Smooth muscle cell (in vitro differentiated cells): Measurements from ENCODE around the gene USO1. TPM values are rescaled to one million over a fixed set of nuclear protein-coding genes. Genes with fewer than 3 reads are reported as not detected.

Source experiments
- DNase-seq: peaks from one replicate; lab custom pipeline; 2025; ENCODE audit not compliant: unreplicated experiment; lab: John Stamatoyannopoulos, UW
- H2AFZ ChIP-seq: fragments of 200-600 bp; sonication (generic); 2 replicates; pipeline ENCODE4 v1.6.0; 2016; ENCODE audit warnings: antibody characterized with exemption, low read depth, mild to moderate bottlenecking
- H3F3A ChIP-seq: fragments of 200-600 bp; sonication (generic); 2 replicates; pipeline ENCODE4 v1.6.0; 2017; ENCODE audit warnings: antibody characterized with exemption, low read depth
- H3K27ac ChIP-seq: fragments of 200-600 bp; sonication (generic); 2 replicates; pipeline ENCODE4 v1.5.1; 2016; ENCODE audit warnings: low read depth, mild to moderate bottlenecking
- H3K27me3 ChIP-seq: fragments of 200-600 bp; sonication (generic); 2 replicates; pipeline ENCODE4 v1.6.1; 2016; ENCODE audit warnings: low read depth, mild to moderate bottlenecking
- H3K36me3 ChIP-seq: fragments of 200-600 bp; sonication (generic); 2 replicates; pipeline ENCODE4 v1.5.1; 2016; ENCODE audit warnings: low read depth
- H3K4me1 ChIP-seq: fragments of 200-600 bp; sonication (generic); 2 replicates; pipeline ENCODE4 v1.5.1; 2016; ENCODE audit warnings: low read depth
- H3K4me2 ChIP-seq: fragments of 200-600 bp; sonication (generic); 2 replicates; pipeline ENCODE4 v1.6.0; 2016; ENCODE audit warnings: mild to moderate bottlenecking
- H3K4me3 ChIP-seq: fragments of 200-600 bp; sonication (generic); 2 replicates; pipeline ENCODE4 v1.5.1; 2016; ENCODE audit warnings: mild to moderate bottlenecking
- H3K79me2 ChIP-seq: fragments of 200-600 bp; sonication (generic); 2 replicates; pipeline ENCODE4 v1.6.0; 2016; ENCODE audit warnings: low read depth, mild to moderate bottlenecking
- H3K9ac ChIP-seq: fragments of 200-600 bp; sonication (generic); 2 replicates; pipeline ENCODE4 v1.6.0; 2016; ENCODE audit warnings: low read depth
- H3K9me3 ChIP-seq: fragments of 200-600 bp; sonication (generic); replicated peaks from 2 replicates; pipeline ENCODE4 v1.5.1; 2016; ENCODE audit warnings: low read depth
- H4K20me1 ChIP-seq: fragments of 200-600 bp; sonication (generic); 2 replicates; pipeline ENCODE4 v1.6.0; 2016; ENCODE audit warnings: low read depth
- CTCF ChIP-seq: fragments of 200-600 bp; sonication (generic); IDR thresholded peaks from 2 replicates; pipeline ENCODE4 v1.5.1; 2017; ENCODE audit warnings: borderline replicate concordance, mild to moderate bottlenecking, antibody characterized with exemption; ENCODE audit not compliant: insufficient read depth, poor library complexity, severe bottlenecking
- WGBS: methylation state at CpG from one replicate; pipeline ENCODE4 v1.1.7; 2016; ENCODE audit warnings: low lambda C conversion rate; 5-methylcytosine and 5-hydroxymethylcytosine counted together
- polyA plus RNA-seq: library from polyadenylated mRNA; unstranded; fragments of >200 nt; fragmentation: Nextera tagmentation; extraction: Ambion mirVana; gene quantifications from 2 replicates; pipeline ENCODE4 v1.2.1, GENCODE V29; 2016
- total RNA-seq: library from RNA; depleted of rRNA; stranded (reverse); fragments of >200 nt; gene quantifications from 2 replicates; pipeline ENCODE4 v1.2.3, GENCODE V29; 2014

The USO1 gene
- total and polyA plus RNA-seq, 2 experiments from 2014 or later = 50.4 to 94.6 TPM

- no peak overlapping the region for H3K4me2 ChIP-seq
- WGBS = 81% methylated on average over 1 of the region's 1 CpG
- no peak overlapping the region for H3K4me3 ChIP-seq
Measured at GRCh38 chr4:75830906-75831305, 106.5 kb downstream of the USO1 start.

DNA sequence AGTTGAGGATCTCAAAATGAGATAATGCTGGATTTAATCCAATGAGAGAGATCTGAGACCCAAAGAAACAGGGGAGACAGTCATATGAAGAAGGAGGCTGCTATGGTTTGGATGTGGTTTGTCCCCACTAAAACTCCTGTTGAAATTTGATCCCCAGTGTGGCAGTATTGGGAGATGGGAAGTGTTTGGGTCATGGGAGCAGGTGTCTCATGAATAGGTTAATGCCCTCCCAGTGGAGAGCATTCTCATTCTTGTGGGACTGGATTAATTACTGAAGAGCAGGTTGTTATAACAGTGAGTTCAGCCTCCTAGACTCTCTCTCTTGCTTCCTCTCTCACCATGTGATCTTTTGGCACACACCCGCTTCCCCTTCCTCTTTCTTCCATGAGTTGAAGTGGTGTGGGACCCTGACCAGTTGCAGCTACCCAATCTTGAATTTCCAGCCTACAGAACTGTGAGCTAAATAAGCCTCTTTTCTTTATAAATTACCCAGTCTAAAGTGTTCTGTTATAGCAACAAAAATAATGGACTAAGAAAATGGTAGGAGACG lies 107.6 kb downstream of the USO1 start:
- no peak overlapping the region for H3K4me3 ChIP-seq
- H3K9ac ChIP-seq = no peak overlapping the region
- no peaks in the 10 kb centered on the region for H3K4me1 ChIP-seq
- H3K27ac ChIP-seq = no peak overlapping the region
- no peaks in the 10 kb centered on the region for H3F3A ChIP-seq
- no peaks in the 10 kb centered on the region for H3K36me3 ChIP-seq
- no peaks in the 10 kb centered on the region for H3K9me3 ChIP-seq
- no peak overlapping the region for H2AFZ ChIP-seq
- H3K27me3 ChIP-seq = no peaks in the 10 kb centered on the region
- DNase-seq = no peak
- H3K4me2 ChIP-seq = no peak overlapping the region
- no peaks in the 10 kb centered on the region for H3K79me2 ChIP-seq
- TF ChIP-seq CTCF = no peak
- 98% methylated on average over 2 of the region's 2 CpGs for WGBS
- no peaks in the 10 kb centered on the region for H4K20me1 ChIP-seq

More at GRCh38 chr4:75830906-75831305, 106.5 kb downstream of the USO1 start:
- Histone ChIP-seq H3K9me3 (no peaks in the 10 kb centered on the region), H3K36me3 (no peaks in the 10 kb centered on the region), H3K27ac (no peak overlapping the region), H4K20me1 (no peaks in the 10 kb centered on the region), H3K9ac (no peak overlapping the region), H3F3A (no peaks in the 10 kb centered on the region), H3K4me1 (no peaks in the 10 kb centered on the region), H2AFZ (no peak overlapping the region), H3K27me3 (no peaks in the 10 kb centered on the region), H3K79me2 (no peaks in the 10 kb centered on the region)
- no peak for DNase-seq
- no peak for TF ChIP-seq CTCF

DNA sequence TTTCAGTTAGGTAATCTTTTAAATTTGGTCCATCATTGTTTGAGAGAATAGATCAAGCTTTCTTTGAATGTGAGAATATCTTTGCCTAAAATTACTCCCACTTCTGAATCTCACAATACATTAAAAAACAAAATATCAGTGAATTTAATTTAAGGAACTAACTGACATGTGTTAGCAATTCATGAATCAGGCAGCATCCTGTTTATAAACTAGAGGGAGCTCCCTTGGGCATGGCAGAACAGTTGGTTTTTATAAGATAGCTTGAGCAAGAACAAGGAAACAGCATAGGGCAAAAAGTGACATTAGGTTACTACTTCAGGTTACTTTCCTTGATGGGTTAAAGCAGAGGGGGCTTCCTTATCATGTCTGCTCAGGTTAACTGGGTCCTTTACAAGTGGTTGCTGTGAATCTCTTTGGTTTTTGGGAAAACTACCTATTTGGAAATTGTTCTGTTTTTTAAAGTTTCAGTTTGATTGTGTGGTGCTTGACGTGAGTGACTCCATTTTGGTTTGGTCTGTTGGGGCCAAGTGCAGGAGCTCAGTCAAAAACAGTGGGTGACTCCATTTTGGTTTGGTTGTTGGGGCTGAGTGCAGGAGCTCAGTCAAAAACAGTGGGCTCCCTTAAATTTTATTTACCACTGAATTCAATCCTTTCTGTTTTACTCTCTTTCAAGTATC lies 109.9 kb downstream of the USO1 start:
- no peak overlapping the region for H3K9ac ChIP-seq
- H3K79me2 ChIP-seq = no peaks in the 10 kb centered on the region
- H2AFZ ChIP-seq = no peak overlapping the region
- H3K36me3 ChIP-seq = no peaks in the 10 kb centered on the region
- H3K4me2 ChIP-seq = no peak overlapping the region
- no peaks in the 10 kb centered on the region for H3K9me3 ChIP-seq
- H3K4me1 ChIP-seq = no peaks in the 10 kb centered on the region
- 91% methylated on average over 1 of the region's 1 CpG for WGBS
- DNase-seq = no peak
- no peaks in the 10 kb centered on the region for H3K27me3 ChIP-seq
- no peaks in the 10 kb centered on the region for H4K20me1 ChIP-seq
- no peak overlapping the region for H3K4me3 ChIP-seq
- TF ChIP-seq CTCF = no peak
- no peak overlapping the region for H3K27ac ChIP-seq
- H3F3A ChIP-seq = no peaks in the 10 kb centered on the region

GRCh38 chr4:75834772-75835154 lies 110.4 kb downstream of the USO1 start:
- Histone ChIP-seq H2AFZ (no peak overlapping the region), H3K27ac (no peak overlapping the region), H4K20me1 (no peaks in the 10 kb centered on the region), H3K27me3 (no peaks in the 10 kb centered on the region), H3K79me2 (no peaks in the 10 kb centered on the region), H3K4me3 (no peak overlapping the region), H3K36me3 (no peaks in the 10 kb centered on the region), H3F3A (no peaks in the 10 kb centered on the region), H3K4me1 (no peaks in the 10 kb centered on the region), H3K9me3 (no peaks in the 10 kb centered on the region), H3K4me2 (no peak overlapping the region), H3K9ac (no peak overlapping the region)
- DNase-seq = no peak
- WGBS = 96% methylated on average over 2 of the region's 2 CpGs
- TF ChIP-seq CTCF = no peak
